AG09309 (cell line): ENCODE measurements around the gene AFAP1.

Experiments
- DNase-seq: peaks from one replicate; pipeline ENCODE4 v3.0.0-alpha.2; 2010; ENCODE audit warnings: low read depth
- H3K4me3 ChIP-seq: 2 replicates; pipeline ENCODE4 v1.5.1; 2011; ENCODE audit warnings: mild to moderate bottlenecking, low read depth, low read length, moderate library complexity; ENCODE audit not compliant: control insufficient read depth
- TF ChIP-seq, protein P1 (sequence below): IDR thresholded peaks from 2 replicates; pipeline ENCODE4 v1.5.1; 2011; ENCODE audit warnings: mild to moderate bottlenecking, low read depth, low read length, inconsistent platforms; ENCODE audit not compliant: insufficient read depth, control insufficient read depth; ENCODE audit errors: missing control alignments

The AFAP1 gene

DNA sequence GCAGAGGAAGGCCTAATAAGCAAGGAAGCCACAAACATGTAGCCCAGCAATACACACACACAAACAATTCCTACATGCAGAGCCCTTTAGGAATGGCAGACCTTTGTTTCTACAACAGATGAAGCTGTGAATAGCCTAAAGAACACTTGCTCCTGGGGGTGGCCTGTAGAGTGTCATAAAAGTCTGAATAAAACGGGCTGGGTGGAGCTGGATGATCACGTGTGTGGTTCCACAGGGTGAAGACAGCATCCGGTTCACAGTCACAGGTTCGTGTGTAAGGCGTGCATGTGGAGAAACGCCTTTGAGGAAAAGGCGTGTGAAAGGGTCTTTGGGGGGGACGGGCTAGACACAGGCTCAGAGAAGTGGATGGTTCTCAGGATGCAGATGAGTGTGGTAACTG, 156.1 kb downstream of the AFAP1 start:
- no peak overlapping the region for H3K4me3 ChIP-seq
- DNase-seq: no peak
- TF ChIP-seq, protein P1, sequence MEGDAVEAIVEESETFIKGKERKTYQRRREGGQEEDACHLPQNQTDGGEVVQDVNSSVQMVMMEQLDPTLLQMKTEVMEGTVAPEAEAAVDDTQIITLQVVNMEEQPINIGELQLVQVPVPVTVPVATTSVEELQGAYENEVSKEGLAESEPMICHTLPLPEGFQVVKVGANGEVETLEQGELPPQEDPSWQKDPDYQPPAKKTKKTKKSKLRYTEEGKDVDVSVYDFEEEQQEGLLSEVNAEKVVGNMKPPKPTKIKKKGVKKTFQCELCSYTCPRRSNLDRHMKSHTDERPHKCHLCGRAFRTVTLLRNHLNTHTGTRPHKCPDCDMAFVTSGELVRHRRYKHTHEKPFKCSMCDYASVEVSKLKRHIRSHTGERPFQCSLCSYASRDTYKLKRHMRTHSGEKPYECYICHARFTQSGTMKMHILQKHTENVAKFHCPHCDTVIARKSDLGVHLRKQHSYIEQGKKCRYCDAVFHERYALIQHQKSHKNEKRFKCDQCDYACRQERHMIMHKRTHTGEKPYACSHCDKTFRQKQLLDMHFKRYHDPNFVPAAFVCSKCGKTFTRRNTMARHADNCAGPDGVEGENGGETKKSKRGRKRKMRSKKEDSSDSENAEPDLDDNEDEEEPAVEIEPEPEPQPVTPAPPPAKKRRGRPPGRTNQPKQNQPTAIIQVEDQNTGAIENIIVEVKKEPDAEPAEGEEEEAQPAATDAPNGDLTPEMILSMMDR: no peak

- no peak overlapping the region for H3K4me3 ChIP-seq
- TF ChIP-seq, protein P1: no peak
- DNase-seq: no peak
These were observed 156.9 kb downstream of the AFAP1 start for GRCh38 chr4:7782783-7783182.

DNA sequence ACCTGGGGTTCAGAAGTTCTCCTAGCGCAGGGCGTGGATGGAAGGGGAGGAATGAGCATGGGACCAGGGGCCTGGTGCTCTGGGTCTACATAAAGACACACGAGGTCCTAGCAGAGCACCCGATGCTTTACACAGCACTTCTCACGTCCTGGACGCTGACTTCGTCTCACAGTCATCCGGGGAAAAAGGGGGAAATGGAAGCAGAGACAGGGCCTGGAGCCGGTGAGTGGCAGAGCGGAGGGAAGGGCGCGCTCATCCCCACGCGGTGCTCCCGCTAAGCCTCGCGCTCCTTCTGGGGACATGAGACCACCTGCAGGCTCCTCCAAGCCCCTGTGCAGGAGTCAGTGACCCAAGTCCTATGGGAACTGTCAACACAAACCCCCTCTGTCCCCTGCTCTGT, 157.7 kb downstream of the AFAP1 start:
- DNase-seq: no peak
- H3K4me3 ChIP-seq: no peak overlapping the region
- TF ChIP-seq, protein P1: no peak

DNA sequence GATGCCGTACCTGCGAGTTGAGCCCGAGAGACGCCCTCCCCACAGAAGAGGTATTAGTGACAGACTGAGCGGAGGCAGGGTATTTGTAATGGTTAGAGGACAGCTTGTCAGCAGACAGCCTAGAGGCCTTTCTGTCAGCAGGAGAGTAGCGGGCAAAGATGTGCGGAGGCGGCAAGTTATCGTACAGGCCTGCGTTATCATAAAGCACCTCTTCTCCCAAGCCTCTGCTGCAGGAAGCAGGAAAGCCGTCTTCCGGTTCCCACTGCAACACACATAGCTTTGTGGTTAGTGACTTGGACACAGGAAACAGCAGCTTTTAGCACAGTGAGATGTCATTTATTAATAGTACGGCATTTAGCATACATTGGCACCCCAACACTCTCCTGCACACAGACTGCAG, 158.3 kb downstream of the AFAP1 start:
- H3K4me3 ChIP-seq: no peak overlapping the region
- TF ChIP-seq, protein P1: no peak
- DNase-seq: no peak

DNA sequence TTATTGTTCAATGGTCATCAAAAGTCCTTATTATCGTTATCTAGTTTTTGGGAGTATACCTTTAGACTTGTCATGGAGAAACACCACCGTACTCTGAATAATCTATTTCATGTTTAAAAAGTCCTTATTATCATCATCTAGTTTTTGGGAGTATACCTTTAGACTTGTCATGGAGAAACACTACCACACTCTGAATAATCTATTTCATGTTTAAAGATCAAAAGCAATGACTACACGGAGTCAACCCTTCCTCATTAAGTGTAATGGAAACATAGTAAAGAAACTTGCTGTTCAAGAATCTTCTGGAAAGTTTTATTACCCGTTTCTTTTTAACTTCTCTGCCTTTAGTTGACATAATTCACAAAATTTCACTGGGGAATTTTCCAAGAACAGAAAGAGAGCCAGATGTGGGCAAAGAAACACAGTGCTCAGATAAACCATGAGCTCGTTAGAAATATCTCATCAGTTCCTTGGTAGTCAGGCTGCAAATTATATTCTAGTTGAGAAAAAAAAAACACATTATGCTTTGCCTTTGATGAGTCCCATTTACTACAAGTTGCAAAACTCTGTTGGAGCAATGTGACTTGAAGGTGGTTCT, 158.8 kb downstream of the AFAP1 start:
- H3K4me3 ChIP-seq: no peak overlapping the region
- DNase-seq: no peak
- TF ChIP-seq, protein P1: no peak

DNA sequence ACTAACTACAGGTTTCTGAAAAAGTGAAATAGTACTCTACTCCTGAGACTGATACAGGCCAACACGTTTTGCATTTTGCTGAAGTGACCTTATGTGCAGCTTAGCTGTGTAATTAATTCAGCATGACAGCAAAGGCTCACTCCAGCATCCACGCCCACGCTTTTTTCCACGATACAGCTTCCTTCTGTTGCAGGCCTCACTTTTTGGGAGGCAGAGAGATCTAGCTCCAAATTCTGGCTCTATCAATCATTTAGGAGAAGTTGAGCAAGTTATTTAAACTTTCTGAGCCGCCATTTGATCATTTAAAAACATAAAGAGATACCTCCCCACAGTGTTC, 160.3 kb downstream of the AFAP1 start:
- TF ChIP-seq, protein P1: no peak
- no peak for DNase-seq
- no peak overlapping the region for H3K4me3 ChIP-seq
